ENCODE data around the gene PCNT. TPM values are rescaled to one million over a fixed set of nuclear protein-coding genes. Genes with fewer than 3 reads are reported as not detected.

PCNT gene
- total and polyA plus RNA-seq, 9 of the 15 experiments (the other 6 are each of a cell fraction or from before 2014, with no cell fraction given): 9.1 to 53.5 (median 31.3) TPM

DNA sequence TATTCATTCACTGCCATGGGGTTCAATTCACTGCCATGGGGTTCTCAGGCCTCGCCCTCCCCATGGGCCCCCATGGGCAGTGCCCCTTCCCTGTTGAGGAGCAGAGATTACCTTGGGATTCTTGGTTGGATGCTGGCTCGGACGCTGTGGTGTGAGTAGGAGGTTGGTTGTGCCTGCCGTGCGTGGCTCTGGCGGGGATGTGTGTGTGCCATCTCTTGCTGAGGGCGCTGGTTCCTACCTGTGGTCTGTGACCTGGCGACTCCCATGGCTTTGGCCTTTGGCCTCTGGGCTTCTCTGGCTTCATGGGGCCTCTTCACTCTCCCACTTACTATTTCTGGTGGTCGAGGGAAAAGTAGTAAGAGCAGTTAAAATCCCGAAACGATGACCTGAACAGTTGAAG, 42.1 kb downstream of the PCNT start:
- ATAC-seq (no peak), DNase-seq (ENCODE audit: extremely low read depth in 1 of 4, low spot score in 3 of 4) (no peak), FAIRE-seq (no peak)
- no peak overlapping the region for H3K27ac ChIP-seq (ENCODE audit: extremely low read depth, low read depth, low read length)
- H3K9ac ChIP-seq (ENCODE audit: insufficient read depth in 1 of 2, low read depth in 2 of 2, low read length in 2 of 2): no peak overlapping the region
- H3K4me1 ChIP-seq (replicated peaks in 1 of 2; ENCODE audit: control insufficient read depth in 2 of 2, insufficient read depth in 2 of 2, low read length in 2 of 2): peaks cover 0 to 11% of the 10 kb centered on the region in 2 experiments; a peak in 1 of 5 replicates
- ChIA-PET CTCF (ENCODE audit: low intra/inter-chr PET ratio) (no interaction called here), POLR2A (no interaction called here)
- TF ChIP-seq GABPB1 (CRISPR knock-in tag; IDR thresholded peaks at IDR 0.05) (no peak), PHF20 (IDR thresholded peaks at IDR 0.05; ENCODE audit: partially characterized antibody) (no peak), GATA2 (CRISPR knock-in tag; IDR thresholded peaks at IDR 0.05) (no peak)
- TF ChIP-seq, protein P1, sequence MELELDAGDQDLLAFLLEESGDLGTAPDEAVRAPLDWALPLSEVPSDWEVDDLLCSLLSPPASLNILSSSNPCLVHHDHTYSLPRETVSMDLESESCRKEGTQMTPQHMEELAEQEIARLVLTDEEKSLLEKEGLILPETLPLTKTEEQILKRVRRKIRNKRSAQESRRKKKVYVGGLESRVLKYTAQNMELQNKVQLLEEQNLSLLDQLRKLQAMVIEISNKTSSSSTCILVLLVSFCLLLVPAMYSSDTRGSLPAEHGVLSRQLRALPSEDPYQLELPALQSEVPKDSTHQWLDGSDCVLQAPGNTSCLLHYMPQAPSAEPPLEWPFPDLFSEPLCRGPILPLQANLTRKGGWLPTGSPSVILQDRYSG (tag; conservative IDR thresholded peaks at IDR 0.05; ENCODE audit: low read depth): no peak
- peaks cover 14% of the 10 kb centered on the region; the same call in 1 of the 3 replicates for H3K79me2 ChIP-seq (ENCODE audit: control insufficient read depth, insufficient read depth, low read length)
- BruUV-seq (replicated peaks): no TSS peak
- no peaks in the 10 kb centered on the region for H3K9me1 ChIP-seq (ENCODE audit: control insufficient read depth, insufficient read depth, low read length)
- intact Hi-C loops (cut with micrococcal nuclease) (no loop called here), in situ Hi-C loops (cut with MboI) (no loop called here)
- no peaks in the 10 kb centered on the region for H3K27me3 ChIP-seq (ENCODE audit: control insufficient read depth in 2 of 2, insufficient read depth in 2 of 2, low read length in 2 of 2)
- H3K9me3 ChIP-seq (replicated peaks; ENCODE audit: control insufficient read depth, insufficient read depth, low read depth, low read length): no peaks in the 10 kb centered on the region
- no peak overlapping the region for H2AFZ ChIP-seq (ENCODE audit: low read depth, low read length)
- H3K4me2 ChIP-seq (ENCODE audit: insufficient read depth, low read length): no peak overlapping the region
- no peaks in the 10 kb centered on the region for H4K20me1 ChIP-seq (replicated peaks; ENCODE audit: control insufficient read depth, insufficient read depth, low read length)
- WGBS (ENCODE audit: insufficient coverage, low coverage, missing lambda C conversion rate): 95% methylated on average over 11 of the region's 11 CpGs
- H3K36me3 ChIP-seq (ENCODE audit: control insufficient read depth, insufficient read depth, low read length): peaks cover 80% of the 10 kb centered on the region; the same call in 2 of the 3 replicates
- H3K4me3 ChIP-seq: no peak overlapping the region

DNA sequence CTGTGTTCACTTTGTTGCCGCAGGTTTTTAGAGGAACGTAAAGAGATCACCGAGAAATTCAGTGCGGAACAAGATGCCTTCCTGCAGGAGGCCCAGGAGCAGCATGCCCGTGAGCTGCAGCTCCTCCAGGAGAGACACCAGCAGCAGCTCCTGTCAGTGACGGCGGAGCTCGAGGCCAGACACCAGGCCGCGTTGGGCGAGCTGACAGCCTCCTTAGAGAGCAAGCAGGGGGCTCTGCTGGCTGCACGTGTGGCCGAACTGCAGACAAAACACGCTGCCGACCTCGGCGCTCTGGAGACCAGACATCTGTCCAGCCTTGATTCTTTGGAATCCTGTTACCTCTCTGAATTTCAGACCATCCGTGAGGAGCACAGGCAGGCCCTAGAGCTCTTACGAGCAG, 42.6 kb downstream of the PCNT start:
- H3K9ac ChIP-seq (ENCODE audit: insufficient read depth in 1 of 2, low read depth in 2 of 2, low read length in 2 of 2): no peak overlapping the region

More for the DNA sequence above, 42.6 kb downstream of the PCNT start:
- no peak for TF ChIP-seq ZBTB8A (IDR thresholded peaks at IDR 0.05; ENCODE audit: partially characterized antibody)
- TF ChIP-seq, protein P2, sequence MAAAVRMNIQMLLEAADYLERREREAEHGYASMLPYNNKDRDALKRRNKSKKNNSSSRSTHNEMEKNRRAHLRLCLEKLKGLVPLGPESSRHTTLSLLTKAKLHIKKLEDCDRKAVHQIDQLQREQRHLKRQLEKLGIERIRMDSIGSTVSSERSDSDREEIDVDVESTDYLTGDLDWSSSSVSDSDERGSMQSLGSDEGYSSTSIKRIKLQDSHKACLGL (CRISPR knock-in tag; IDR thresholded peaks at IDR 0.05; ENCODE audit: borderline replicate concordance, poor library complexity, severe bottlenecking): no peak
- no peak for TF ChIP-seq CHCHD3 (CRISPR knock-in tag; IDR thresholded peaks at IDR 0.05)
- no peak for TF ChIP-seq KDM4B (IDR thresholded peaks at IDR 0.05; ENCODE audit: borderline replicate concordance in 2 of 2, low read depth in 1 of 2)
- no peak for TF ChIP-seq ERF (CRISPR knock-in tag; IDR thresholded peaks at IDR 0.05)
- TF ChIP-seq ZNF175 (CRISPR knock-in tag; IDR thresholded peaks at IDR 0.05; ENCODE audit: low read depth): no peak
- no peak for TF ChIP-seq ZC3H4 (CRISPR knock-in tag; IDR thresholded peaks at IDR 0.05; ENCODE audit: borderline replicate concordance)
- Histone ChIP-seq H3K9me3 (replicated peaks; ENCODE audit: control insufficient read depth, insufficient read depth, low read depth, low read length) (no peaks in the 10 kb centered on the region), H3K27me3 (ENCODE audit: control insufficient read depth in 2 of 2, insufficient read depth in 2 of 2, low read length in 2 of 2) (no peaks in the 10 kb centered on the region), H3K4me2 (ENCODE audit: insufficient read depth, low read length) (no peak overlapping the region), H3K79me2 (ENCODE audit: control insufficient read depth, insufficient read depth, low read length) (peaks cover 16% of the 10 kb centered on the region; the same call in 2 of the 3 replicates), H3K9me1 (ENCODE audit: control insufficient read depth, insufficient read depth, low read length) (no peaks in the 10 kb centered on the region), H3K27ac (ENCODE audit: extremely low read depth, low read depth, low read length) (no peak overlapping the region), H3K36me3 (ENCODE audit: control insufficient read depth, insufficient read depth, low read length) (peaks cover 78% of the 10 kb centered on the region; the same call in 2 of the 3 replicates), H4K20me1 (replicated peaks; ENCODE audit: control insufficient read depth, insufficient read depth, low read length) (no peaks in the 10 kb centered on the region), H3K4me3 (no peak overlapping the region), H2AFZ (ENCODE audit: low read depth, low read length) (no peak overlapping the region), H3K4me1 (replicated peaks in 1 of 2; ENCODE audit: control insufficient read depth in 2 of 2, insufficient read depth in 2 of 2, low read length in 2 of 2) (peaks cover 0 to 11% of the 10 kb centered on the region in 2 experiments; a peak in 1 of 5 replicates)
- ChIA-PET CTCF (ENCODE audit: low intra/inter-chr PET ratio) (no interaction called here), POLR2A (no interaction called here)
- intact Hi-C loops (cut with micrococcal nuclease): no loop called here
- no peak for DNase-seq (ENCODE audit: extremely low read depth in 1 of 4, low spot score in 3 of 4)
- in situ Hi-C loops (cut with MboI): no loop called here
- 92% methylated on average over 13 of the region's 19 CpGs for WGBS (ENCODE audit: insufficient coverage, low coverage, missing lambda C conversion rate)
- no TSS peak for BruUV-seq (replicated peaks)
- no peak for ATAC-seq
- FAIRE-seq: no peak
